Activated naive CD4-positive, alpha-beta T cell treated with anti-CD3 and anti-CD28 coated beads, Interleukin-2, amount 50 U/mL, for 24 hours (primary cell): ENCODE measurements around the gene SLC28A2.
"Not testable (repeated sequence)": the region's sequence is repeated elsewhere in the genome, so short reads cannot be mapped to it uniquely, and the experiment has no call there.

Experiments used
- H3K27ac Mint-ChIP-seq: one replicate; pipeline ENCODE4 v1.8.0; 2021; ENCODE audit warnings: mild to moderate bottlenecking, mixed read lengths
- H3K27me3 Mint-ChIP-seq: one replicate; pipeline ENCODE4 v1.8.0; 2021; ENCODE audit warnings: mixed read lengths
- H3K36me3 Mint-ChIP-seq: one replicate; pipeline ENCODE4 v1.8.0; 2021; ENCODE audit warnings: mixed read lengths
- H3K4me1 Mint-ChIP-seq: one replicate; pipeline ENCODE4 v1.8.0; 2021; ENCODE audit warnings: mixed read lengths
- H3K4me3 Mint-ChIP-seq: one replicate; pipeline ENCODE4 v1.8.0; 2021; ENCODE audit warnings: mild to moderate bottlenecking, mixed read lengths
- H3K9me3 Mint-ChIP-seq: one replicate; pipeline ENCODE4 v1.8.0; 2021; ENCODE audit warnings: mixed read lengths

SLC28A2 gene

GRCh38 chr15:45249125-45249780, 2.8 kb upstream of the SLC28A2 start:
- peaks cover 7% of the 10 kb centered on the region for H3K9me3 Mint-ChIP-seq
- no peak overlapping the region for H3K27ac Mint-ChIP-seq
- H3K4me3 Mint-ChIP-seq, result no peak overlapping the region
- no peaks in the 10 kb centered on the region for H3K27me3 Mint-ChIP-seq
- peaks cover 9% of the 10 kb centered on the region for H3K36me3 Mint-ChIP-seq
- H3K4me1 Mint-ChIP-seq, result no peaks in the 10 kb centered on the region

- H3K4me3 Mint-ChIP-seq, result no peak overlapping the region
- no peaks in the 10 kb centered on the region for H3K4me1 Mint-ChIP-seq
- H3K27ac Mint-ChIP-seq, result no peak overlapping the region
- H3K36me3 Mint-ChIP-seq, result peaks cover 5% of the 10 kb centered on the region
- no peaks in the 10 kb centered on the region for H3K27me3 Mint-ChIP-seq
- H3K9me3 Mint-ChIP-seq, result no peaks in the 10 kb centered on the region
Measured at GRCh38 chr15:45253330-45253729, 1.3 kb downstream of the SLC28A2 start.

GRCh38 chr15:45254405-45254804, 2.4 kb downstream of the SLC28A2 start:
- Mint-ChIP-seq H3K9me3 (no peaks in the 10 kb centered on the region), H3K4me3 (no peak overlapping the region), H3K36me3 (peaks cover 2% of the 10 kb centered on the region), H3K4me1 (no peaks in the 10 kb centered on the region), H3K27ac (no peak overlapping the region), H3K27me3 (no peaks in the 10 kb centered on the region)

- not testable (repeated sequence) for H3K4me3 Mint-ChIP-seq, H3K4me1 Mint-ChIP-seq, H3K27me3 Mint-ChIP-seq, H3K36me3 Mint-ChIP-seq, H3K27ac Mint-ChIP-seq, H3K9me3 Mint-ChIP-seq
Measured at GRCh38 chr15:45254824-45255223, 2.8 kb downstream of the SLC28A2 start.

- H3K36me3 Mint-ChIP-seq, result peaks cover 5% of the 10 kb centered on the region
- H3K27ac Mint-ChIP-seq, result no peak overlapping the region
- H3K4me3 Mint-ChIP-seq, result no peak overlapping the region
- no peaks in the 10 kb centered on the region for H3K9me3 Mint-ChIP-seq
- H3K4me1 Mint-ChIP-seq, result no peaks in the 10 kb centered on the region
- no peaks in the 10 kb centered on the region for H3K27me3 Mint-ChIP-seq
Measured at GRCh38 chr15:45259796-45260195, 7.8 kb downstream of the SLC28A2 start.

- no peak overlapping the region for H3K27ac Mint-ChIP-seq
- no peaks in the 10 kb centered on the region for H3K4me1 Mint-ChIP-seq
- no peaks in the 10 kb centered on the region for H3K27me3 Mint-ChIP-seq
- peaks cover 5% of the 10 kb centered on the region for H3K36me3 Mint-ChIP-seq
- H3K9me3 Mint-ChIP-seq, result no peaks in the 10 kb centered on the region
- no peak overlapping the region for H3K4me3 Mint-ChIP-seq
Measured at GRCh38 chr15:45262906-45263461, 10.9 kb downstream of the SLC28A2 start.

GRCh38 chr15:45263854-45264253, 11.8 kb downstream of the SLC28A2 start:
- H3K4me3 Mint-ChIP-seq, result no peak overlapping the region
- H3K27ac Mint-ChIP-seq, result no peak overlapping the region
- H3K36me3 Mint-ChIP-seq, result peaks cover 5% of the 10 kb centered on the region
- H3K4me1 Mint-ChIP-seq, result no peaks in the 10 kb centered on the region
- no peaks in the 10 kb centered on the region for H3K9me3 Mint-ChIP-seq
- H3K27me3 Mint-ChIP-seq, result no peaks in the 10 kb centered on the region

- H3K27me3 Mint-ChIP-seq, result no peaks in the 10 kb centered on the region
- H3K4me1 Mint-ChIP-seq, result no peaks in the 10 kb centered on the region
- peaks cover 5% of the 10 kb centered on the region for H3K36me3 Mint-ChIP-seq
- H3K9me3 Mint-ChIP-seq, result no peaks in the 10 kb centered on the region
- no peak overlapping the region for H3K4me3 Mint-ChIP-seq
- H3K27ac Mint-ChIP-seq, result no peak overlapping the region
Measured at GRCh38 chr15:45265506-45265905, 13.5 kb downstream of the SLC28A2 start.

GRCh38 chr15:45268135-45268534, 16.1 kb downstream of the SLC28A2 start:
- no peak overlapping the region for H3K4me3 Mint-ChIP-seq
- H3K27me3 Mint-ChIP-seq, result no peaks in the 10 kb centered on the region
- no peaks in the 10 kb centered on the region for H3K9me3 Mint-ChIP-seq
- no peaks in the 10 kb centered on the region for H3K4me1 Mint-ChIP-seq
- peaks cover 5% of the 10 kb centered on the region for H3K36me3 Mint-ChIP-seq
- no peak overlapping the region for H3K27ac Mint-ChIP-seq

GRCh38 chr15:45274636-45275380, 22.8 kb downstream of the SLC28A2 start:
- Mint-ChIP-seq H3K27ac (no peak overlapping the region), H3K4me1 (peaks cover 20% of the 10 kb centered on the region), H3K9me3 (no peaks in the 10 kb centered on the region), H3K4me3 (no peak overlapping the region), H3K36me3 (no peaks in the 10 kb centered on the region), H3K27me3 (no peaks in the 10 kb centered on the region)

- Mint-ChIP-seq H3K27me3 (no peaks in the 10 kb centered on the region), H3K4me1 (peaks cover 26% of the 10 kb centered on the region), H3K4me3 (no peak overlapping the region), H3K36me3 (no peaks in the 10 kb centered on the region), H3K9me3 (no peaks in the 10 kb centered on the region), H3K27ac (no peak overlapping the region)
Measured at GRCh38 chr15:45276831-45277230, 24.8 kb downstream of the SLC28A2 start.

- Mint-ChIP-seq H3K4me3 (peak overlapping the region; percentile 93), H3K4me1 (peaks cover 26% of the 10 kb centered on the region), H3K27me3 (peaks cover 2% of the 10 kb centered on the region), H3K36me3 (no peaks in the 10 kb centered on the region), H3K27ac (peak overlapping the region; percentile 92), H3K9me3 (no peaks in the 10 kb centered on the region)
Measured at GRCh38 chr15:45279024-45279698, 27.1 kb downstream of the SLC28A2 start.

- H3K27ac Mint-ChIP-seq, result no peak overlapping the region
- H3K4me1 Mint-ChIP-seq, result no peaks in the 10 kb centered on the region
- peaks cover 5% of the 10 kb centered on the region for H3K27me3 Mint-ChIP-seq
- no peak overlapping the region for H3K4me3 Mint-ChIP-seq
- H3K36me3 Mint-ChIP-seq, result no peaks in the 10 kb centered on the region
- no peaks in the 10 kb centered on the region for H3K9me3 Mint-ChIP-seq
Measured at GRCh38 chr15:45285413-45285812, 33.4 kb downstream of the SLC28A2 start.

GRCh38 chr15:45287390-45287956, 35.4 kb downstream of the SLC28A2 start:
- Mint-ChIP-seq H3K36me3 (no peaks in the 10 kb centered on the region), H3K9me3 (no peaks in the 10 kb centered on the region), H3K27me3 (peaks cover 5% of the 10 kb centered on the region), H3K27ac (no peak overlapping the region), H3K4me1 (no peaks in the 10 kb centered on the region), H3K4me3 (no peak overlapping the region)

GRCh38 chr15:45288947-45289346, 36.9 kb downstream of the SLC28A2 start:
- Mint-ChIP-seq H3K9me3 (no peaks in the 10 kb centered on the region), H3K4me3 (no peak overlapping the region), H3K4me1 (no peaks in the 10 kb centered on the region), H3K36me3 (no peaks in the 10 kb centered on the region), H3K27me3 (peaks cover 4% of the 10 kb centered on the region), H3K27ac (no peak overlapping the region)
